ENCODE measurements around the gene FGF21. TPM values are rescaled to one million over a fixed set of nuclear protein-coding genes. Genes with fewer than 3 reads are reported as not detected.

The FGF21 gene
- polyA plus RNA-seq, 1 of the 3 experiments (the other 2 are of a cell fraction): not detected

- Histone ChIP-seq H3K9me3 (no peaks in the 10 kb centered on the region), H4K20me1 (ENCODE audit: insufficient read depth) (no peaks in the 10 kb centered on the region), H3K79me2 (ENCODE audit: insufficient read depth) (no peaks in the 10 kb centered on the region), H3K9ac (no peak overlapping the region), H3K9me2 (no peaks in the 10 kb centered on the region), H3K27ac (ENCODE audit: low read depth in 2 of 2, low read length in 1 of 2) (no peak overlapping the region), H3K4me3 (ENCODE audit: low read depth in 2 of 2, low read length in 1 of 2) (no peak overlapping the region), H3K36me3 (replicated peaks in 1 of 2; ENCODE audit: control insufficient read depth in 1 of 2, insufficient read depth in 2 of 2, low read length in 1 of 2) (no peaks in the 10 kb centered on the region), H2AFZ (ENCODE audit: low read depth) (no peak overlapping the region), H3F3A (replicated peaks; ENCODE audit: insufficient read depth) (no peaks in the 10 kb centered on the region), H3K4me1 (ENCODE audit: control insufficient read depth in 1 of 2, insufficient read depth in 2 of 2, low read depth in 1 of 2, low read length in 1 of 2) (peaks cover 0 to 7% of the 10 kb centered on the region in 2 experiments; a peak in 1 of 4 replicates), H3K27me3 (ENCODE audit: insufficient read depth) (peaks cover 6% of the 10 kb centered on the region; the same call in 1 of the 2 replicates), H3K4me2 (no peak overlapping the region)
- WGBS (ENCODE audit: low lambda C conversion rate): 44% methylated on average over 4 of the region's 4 CpGs
- DNase-seq: no peak
- ChIA-PET CTCF (interaction anchor here (1.3 kb wide), 1 partner anchor 93 kb away, joined by 4 read pairs; no protein-coding TSS in a partner anchor), POLR2A (no interaction called here)
- no peak for TF ChIP-seq RAD21 (IDR thresholded peaks at IDR 0.05; ENCODE audit: low read length)
- no peak for TF ChIP-seq SMC3 (IDR thresholded peaks at IDR 0.05; ENCODE audit: low read depth, low read length)
- no peak for TF ChIP-seq FOSL2 (IDR thresholded peaks at IDR 0.05; ENCODE audit: borderline replicate concordance, low read depth)
- TF ChIP-seq RCOR1 (IDR thresholded peaks at IDR 0.05; ENCODE audit: low read length): no peak
- no peak for TF ChIP-seq RXRA (IDR thresholded peaks at IDR 0.05; ENCODE audit: borderline replicate concordance, low read depth)
These were observed 5.6 kb upstream of the FGF21 start for GRCh38 chr19:48749571-48750198.

- Histone ChIP-seq H2AFZ (ENCODE audit: low read depth) (no peak overlapping the region), H3K9ac (no peak overlapping the region), H3K4me3 (ENCODE audit: low read depth in 2 of 2, low read length in 1 of 2) (no peak overlapping the region), H3K4me1 (ENCODE audit: control insufficient read depth in 1 of 2, insufficient read depth in 2 of 2, low read depth in 1 of 2, low read length in 1 of 2) (peaks cover 0 to 7% of the 10 kb centered on the region in 2 experiments; a peak in 1 of 4 replicates), H3K9me2 (no peaks in the 10 kb centered on the region), H3F3A (replicated peaks; ENCODE audit: insufficient read depth) (no peaks in the 10 kb centered on the region), H3K9me3 (no peaks in the 10 kb centered on the region), H3K27ac (ENCODE audit: low read depth in 2 of 2, low read length in 1 of 2) (no peak overlapping the region), H4K20me1 (ENCODE audit: insufficient read depth) (no peaks in the 10 kb centered on the region), H3K27me3 (ENCODE audit: insufficient read depth) (peaks cover 6% of the 10 kb centered on the region; the same call in 1 of the 2 replicates), H3K79me2 (ENCODE audit: insufficient read depth) (no peaks in the 10 kb centered on the region), H3K36me3 (replicated peaks in 1 of 2; ENCODE audit: control insufficient read depth in 1 of 2, insufficient read depth in 2 of 2, low read length in 1 of 2) (no peaks in the 10 kb centered on the region), H3K4me2 (no peak overlapping the region)
- 95% methylated on average over 31 of the region's 31 CpGs for WGBS (ENCODE audit: low lambda C conversion rate)
- DNase-seq: no peak
- CTCF ChIA-PET: interaction anchor here (1.1 to 1.3 kb wide), 2 partner anchors 11 to 92 kb away, joined by 3 to 4 read pairs; no protein-coding TSS in a partner anchor
- POLR2A ChIA-PET: no interaction called here
- TF ChIP-seq USF2 (IDR thresholded peaks at IDR 0.05; ENCODE audit: borderline replicate concordance, low read depth, low read length): no peak
- no peak for TF ChIP-seq PBX3 (IDR thresholded peaks at IDR 0.05)
- no peak for TF ChIP-seq NFIC (IDR thresholded peaks at IDR 0.05; ENCODE audit: borderline replicate concordance)
- TF ChIP-seq GATA2 (CRISPR knock-in tag; IDR thresholded peaks at IDR 0.05): no peak
- TF ChIP-seq TCF12 (IDR thresholded peaks at IDR 0.05): no peak
- no peak for TF ChIP-seq CTCF (IDR thresholded peaks at IDR 0.05)
- TF ChIP-seq EZH2phosphoT487 (IDR thresholded peaks at IDR 0.05; ENCODE audit: borderline replicate concordance, low read depth): no peak
- no peak for TF ChIP-seq ELF1 (IDR thresholded peaks at IDR 0.05)
- TF ChIP-seq RAD21 (IDR thresholded peaks at IDR 0.05; ENCODE audit: low read length): no peak
- TF ChIP-seq SMC3 (IDR thresholded peaks at IDR 0.05; ENCODE audit: low read depth, low read length): no peak
- TF ChIP-seq RFX5 (IDR thresholded peaks at IDR 0.05; ENCODE audit: low read length): no peak
- TF ChIP-seq FOSL2 (IDR thresholded peaks at IDR 0.05; ENCODE audit: borderline replicate concordance, low read depth): no peak
- no peak for TF ChIP-seq RXRA (IDR thresholded peaks at IDR 0.05; ENCODE audit: borderline replicate concordance, low read depth)
These were observed 5.0 kb upstream of the FGF21 start for GRCh38 chr19:48750351-48750750.

All from SK-N-SH (cell line).